ENCODE measurements around the gene LYST.
A peak's percentile ranks its signal among the peaks of the same experiment; 100 is the strongest.

LYST gene

DNA sequence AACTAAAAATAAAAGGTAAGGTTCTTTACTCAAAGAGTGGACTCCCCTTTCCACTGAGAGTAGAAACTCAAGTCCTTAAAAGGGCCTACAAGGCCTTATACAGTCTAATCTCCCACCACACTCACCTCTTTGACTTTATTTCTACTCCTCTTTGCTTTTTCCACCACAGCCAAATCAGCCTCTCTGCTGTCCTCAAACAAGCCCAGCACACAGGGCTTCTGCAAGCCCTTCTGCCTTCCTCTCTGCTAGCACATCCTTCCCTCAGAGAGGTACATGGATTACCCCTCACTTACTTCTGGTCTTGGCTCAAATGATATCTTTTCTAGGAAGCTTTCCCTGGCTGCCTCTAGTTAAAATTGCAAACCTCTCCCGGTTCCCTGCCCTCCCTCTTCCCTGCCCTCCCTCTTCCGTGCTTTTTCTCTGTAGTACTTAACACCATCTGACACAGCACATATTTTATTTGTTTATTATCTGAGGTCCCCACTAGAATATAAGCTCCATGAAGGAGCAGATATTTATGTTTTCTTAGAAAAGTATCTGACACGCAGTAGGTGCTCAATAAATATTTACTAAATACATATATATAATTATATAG is 1.7 kb downstream of the LYST start:
- peak overlapping the region; percentile 14 for H3K4me3 ChIP-seq (ENCODE audit: low read length)
- H3K36me3 ChIP-seq (ENCODE audit: control insufficient read depth, insufficient read depth, low read length) = no peaks in the 10 kb centered on the region
- no peaks in the 10 kb centered on the region for H3K27me3 ChIP-seq (ENCODE audit: control insufficient read depth, insufficient read depth, low read length)
- H3K4me1 ChIP-seq (ENCODE audit: control insufficient read depth, insufficient read depth, low read length) = peaks cover 16% of the 10 kb centered on the region
- H3K27ac ChIP-seq (ENCODE audit: low read depth, low read length) = peak overlapping the region; percentile 27
- H3K9ac ChIP-seq (ENCODE audit: low read length) = peak overlapping the region; percentile 1

DNA sequence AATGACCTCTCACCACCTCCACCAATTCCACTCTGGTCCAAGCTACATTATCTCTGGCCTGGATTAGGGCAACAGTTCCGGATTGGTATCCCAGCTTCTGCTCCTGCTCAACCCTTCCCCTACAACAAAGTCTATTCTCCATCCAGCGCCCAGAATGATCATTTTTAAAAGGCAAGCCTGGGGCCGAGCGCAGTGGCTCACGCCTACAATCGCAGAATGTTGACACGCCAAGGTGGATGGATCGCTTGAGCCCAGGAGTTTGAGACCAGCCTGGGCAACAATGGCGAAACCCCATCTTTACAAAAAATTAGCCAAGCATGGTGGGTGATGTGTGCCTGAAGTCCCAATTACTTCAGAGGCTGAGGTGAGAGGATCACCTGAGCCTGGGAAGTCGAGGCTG is 2.2 kb downstream of the LYST start:
- H3K36me3 ChIP-seq (ENCODE audit: control insufficient read depth, insufficient read depth, low read length) = no peaks in the 10 kb centered on the region
- no peak overlapping the region for H3K9ac ChIP-seq (ENCODE audit: low read length)
- peaks cover 16% of the 10 kb centered on the region for H3K4me1 ChIP-seq (ENCODE audit: control insufficient read depth, insufficient read depth, low read length)
- no peaks in the 10 kb centered on the region for H3K27me3 ChIP-seq (ENCODE audit: control insufficient read depth, insufficient read depth, low read length)
- H3K4me3 ChIP-seq (ENCODE audit: low read length) = no peak overlapping the region
- H3K27ac ChIP-seq (ENCODE audit: low read depth, low read length) = no peak overlapping the region

DNA sequence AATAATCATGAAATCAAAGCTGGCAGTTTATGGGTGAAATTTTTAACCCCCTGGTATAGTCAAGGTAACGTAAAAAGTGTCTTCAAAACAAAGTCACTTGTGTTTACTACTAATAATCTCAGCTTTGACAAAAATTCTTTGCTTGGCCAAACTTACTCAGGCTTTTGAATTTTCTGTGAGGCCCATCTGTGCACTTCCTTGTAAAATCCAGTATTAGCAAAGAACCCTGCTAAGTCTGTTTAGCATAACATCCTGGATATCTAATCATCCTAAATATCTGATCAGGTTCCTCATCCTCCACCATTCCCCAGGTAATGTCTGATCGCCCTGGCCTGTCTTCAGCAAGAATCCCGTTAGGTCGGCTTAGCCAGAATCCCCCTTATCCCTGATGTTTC is 3.0 kb downstream of the LYST start:
- H3K27me3 ChIP-seq (ENCODE audit: control insufficient read depth, insufficient read depth, low read length) = no peaks in the 10 kb centered on the region
- H3K4me1 ChIP-seq (ENCODE audit: control insufficient read depth, insufficient read depth, low read length) = peaks cover 16% of the 10 kb centered on the region
- no peak overlapping the region for H3K4me3 ChIP-seq (ENCODE audit: low read length)
- no peak overlapping the region for H3K27ac ChIP-seq (ENCODE audit: low read depth, low read length)
- H3K36me3 ChIP-seq (ENCODE audit: control insufficient read depth, insufficient read depth, low read length) = no peaks in the 10 kb centered on the region
- no peak overlapping the region for H3K9ac ChIP-seq (ENCODE audit: low read length)

DNA sequence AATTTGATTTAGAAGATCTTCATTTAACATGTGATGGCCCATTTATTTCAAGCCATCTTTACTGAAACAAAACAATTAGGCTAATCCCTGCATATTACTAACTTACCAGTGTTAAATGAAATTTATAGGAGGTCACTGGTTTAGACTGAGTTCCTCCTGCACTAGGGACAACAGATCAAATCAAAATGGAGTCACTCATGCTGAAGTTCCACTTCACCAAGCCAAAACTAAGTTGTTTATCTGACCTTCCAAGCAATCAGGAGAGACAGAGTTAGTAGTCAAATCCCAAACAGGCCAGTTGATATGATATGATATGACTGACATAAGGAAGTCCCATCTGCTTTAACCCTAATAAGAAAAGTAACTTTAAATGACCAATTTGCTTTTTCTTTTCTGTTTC is 4.8 kb downstream of the LYST start:
- Histone ChIP-seq H3K9ac (ENCODE audit: low read length) (no peak overlapping the region), H3K27me3 (ENCODE audit: control insufficient read depth, insufficient read depth, low read length) (no peaks in the 10 kb centered on the region), H3K27ac (ENCODE audit: low read depth, low read length) (no peak overlapping the region), H3K36me3 (ENCODE audit: control insufficient read depth, insufficient read depth, low read length) (no peaks in the 10 kb centered on the region), H3K4me3 (ENCODE audit: low read length) (no peak overlapping the region), H3K4me1 (ENCODE audit: control insufficient read depth, insufficient read depth, low read length) (peaks cover 11% of the 10 kb centered on the region)

DNA sequence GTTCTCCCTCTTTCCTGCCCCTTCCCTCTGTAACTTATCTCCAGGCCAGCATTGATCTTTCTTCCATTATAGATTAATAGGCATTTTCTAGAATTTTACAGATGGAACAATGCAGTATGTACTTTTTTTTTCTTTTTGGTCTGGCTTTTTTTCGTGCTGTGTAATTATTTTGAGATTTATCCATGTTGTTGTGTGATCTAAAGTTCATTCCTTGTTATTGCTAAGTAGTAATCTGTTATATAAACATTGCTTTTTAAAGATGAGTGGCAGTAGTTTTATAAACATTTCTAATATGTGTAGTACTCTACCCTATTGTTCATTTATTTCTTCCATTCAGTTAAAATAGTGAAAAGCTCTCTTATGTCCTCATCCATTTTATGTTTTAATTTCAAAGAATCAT is 5.9 kb downstream of the LYST start:
- Histone ChIP-seq H3K4me1 (ENCODE audit: control insufficient read depth, insufficient read depth, low read length) (peaks cover 11% of the 10 kb centered on the region), H3K4me3 (ENCODE audit: low read length) (no peak overlapping the region), H3K27me3 (ENCODE audit: control insufficient read depth, insufficient read depth, low read length) (no peaks in the 10 kb centered on the region), H3K27ac (ENCODE audit: low read depth, low read length) (no peak overlapping the region), H3K36me3 (ENCODE audit: control insufficient read depth, insufficient read depth, low read length) (no peaks in the 10 kb centered on the region), H3K9ac (ENCODE audit: low read length) (no peak overlapping the region)

DNA sequence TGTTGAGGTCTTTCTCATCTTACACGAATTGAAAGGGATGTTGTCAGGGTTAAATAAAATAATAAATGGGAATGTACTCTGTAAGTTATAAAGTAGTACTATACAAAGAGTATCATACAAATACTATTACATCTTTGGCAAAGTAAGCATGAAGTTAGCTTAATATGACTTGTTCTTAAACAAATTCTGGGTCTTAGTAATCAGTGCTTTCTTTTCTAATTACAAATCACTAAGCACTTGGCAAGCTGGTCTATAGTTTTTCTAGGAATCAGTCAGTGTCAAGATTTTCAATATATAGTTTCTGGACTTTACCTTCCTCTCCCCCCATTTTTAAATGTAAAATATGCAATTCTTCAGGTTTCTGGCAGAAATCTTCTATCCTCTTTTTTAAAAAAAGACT is 6.9 kb downstream of the LYST start:
- peaks cover 8% of the 10 kb centered on the region for H3K4me1 ChIP-seq (ENCODE audit: control insufficient read depth, insufficient read depth, low read length)
- H3K27ac ChIP-seq (ENCODE audit: low read depth, low read length) = no peak overlapping the region

DNA sequence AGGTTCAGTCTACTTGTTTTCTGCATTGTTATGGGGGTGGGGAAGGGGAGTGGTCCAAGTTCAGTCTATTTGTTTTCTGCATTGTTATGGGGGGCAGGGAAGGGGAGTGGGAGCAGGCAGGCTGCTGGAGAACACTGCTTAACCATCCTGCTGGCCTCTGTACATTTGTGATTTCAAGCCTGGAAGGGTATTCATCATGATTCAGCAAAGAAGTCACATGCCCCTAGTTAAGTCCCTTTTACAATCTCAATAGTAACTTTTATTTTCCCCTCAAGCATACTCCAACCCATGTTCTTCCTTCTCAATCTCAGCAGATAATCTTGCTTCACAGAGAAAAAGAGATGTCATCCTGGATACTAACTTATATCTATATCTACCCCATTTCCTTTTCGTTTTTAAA is 7.9 kb downstream of the LYST start:
- no peak overlapping the region for H3K4me3 ChIP-seq (ENCODE audit: low read length)
- no peak overlapping the region for H3K27ac ChIP-seq (ENCODE audit: low read depth, low read length)
- H3K27me3 ChIP-seq (ENCODE audit: control insufficient read depth, insufficient read depth, low read length) = no peaks in the 10 kb centered on the region
- peaks cover 5% of the 10 kb centered on the region for H3K4me1 ChIP-seq (ENCODE audit: control insufficient read depth, insufficient read depth, low read length)
- H3K36me3 ChIP-seq (ENCODE audit: control insufficient read depth, insufficient read depth, low read length) = no peaks in the 10 kb centered on the region
- H3K9ac ChIP-seq (ENCODE audit: low read length) = no peak overlapping the region

More for the DNA sequence above, 6.9 kb downstream of the LYST start:
- Histone ChIP-seq H3K27me3 (ENCODE audit: control insufficient read depth, insufficient read depth, low read length) (no peaks in the 10 kb centered on the region), H3K36me3 (ENCODE audit: control insufficient read depth, insufficient read depth, low read length) (no peaks in the 10 kb centered on the region), H3K4me3 (ENCODE audit: low read length) (no peak overlapping the region), H3K9ac (ENCODE audit: low read length) (no peak overlapping the region)

DNA sequence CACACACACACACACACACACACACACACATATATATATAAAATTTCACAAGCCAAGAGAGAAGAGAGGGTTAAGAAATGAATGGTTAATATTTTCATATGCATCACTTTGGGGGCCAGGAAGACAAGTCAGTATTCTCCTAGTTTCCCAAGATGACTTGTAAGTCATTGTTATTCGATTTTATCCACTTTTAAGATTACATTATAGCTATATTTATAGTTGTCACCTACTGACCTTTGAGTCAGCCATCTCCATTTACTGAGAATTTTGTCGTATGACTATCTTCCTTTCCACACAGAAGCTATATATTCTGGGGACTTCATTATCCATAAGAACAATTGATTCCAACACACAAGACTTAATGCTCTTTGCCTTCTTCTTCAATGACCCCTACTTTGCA is 8.9 kb downstream of the LYST start:
- no peaks in the 10 kb centered on the region for H3K36me3 ChIP-seq (ENCODE audit: control insufficient read depth, insufficient read depth, low read length)
- peaks cover 8% of the 10 kb centered on the region for H3K4me1 ChIP-seq (ENCODE audit: control insufficient read depth, insufficient read depth, low read length)
- H3K27ac ChIP-seq (ENCODE audit: low read depth, low read length) = no peak overlapping the region
- H3K4me3 ChIP-seq (ENCODE audit: low read length) = no peak overlapping the region
- H3K27me3 ChIP-seq (ENCODE audit: control insufficient read depth, insufficient read depth, low read length) = no peaks in the 10 kb centered on the region
- no peak overlapping the region for H3K9ac ChIP-seq (ENCODE audit: low read length)

DNA sequence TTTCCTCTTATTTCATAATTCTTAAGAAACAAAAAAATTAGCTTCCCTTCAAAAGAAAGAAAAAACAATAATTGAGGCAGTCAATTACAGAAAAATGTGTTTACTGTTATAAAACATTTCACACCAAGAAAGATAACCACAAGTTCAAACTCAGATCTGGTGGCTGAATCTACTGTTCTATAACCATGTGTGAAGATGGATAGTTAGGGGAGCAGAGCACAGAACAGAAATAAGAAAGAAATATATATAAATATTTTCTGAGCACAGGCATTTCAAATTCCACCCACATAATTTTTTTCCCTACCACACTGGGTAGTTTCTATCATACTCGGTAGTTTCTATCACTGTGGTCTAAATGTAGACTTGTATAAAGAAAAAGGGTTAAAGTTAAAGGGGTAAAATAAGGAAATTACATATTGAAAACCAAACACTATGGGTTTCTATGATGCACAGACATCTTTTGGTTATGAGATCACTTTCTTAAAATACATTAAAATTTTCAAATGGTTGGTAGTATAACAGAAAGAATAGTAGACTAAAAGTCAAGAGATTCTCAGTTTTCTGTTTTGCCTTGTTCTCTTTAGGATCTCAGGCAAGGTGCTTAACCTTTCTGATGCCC is 10.8 kb downstream of the LYST start:
- Histone ChIP-seq H3K9ac (ENCODE audit: low read length) (no peak overlapping the region), H3K27me3 (ENCODE audit: control insufficient read depth, insufficient read depth, low read length) (no peaks in the 10 kb centered on the region), H3K4me1 (ENCODE audit: control insufficient read depth, insufficient read depth, low read length) (peaks cover 6% of the 10 kb centered on the region), H3K36me3 (ENCODE audit: control insufficient read depth, insufficient read depth, low read length) (no peaks in the 10 kb centered on the region), H3K4me3 (ENCODE audit: low read length) (no peak overlapping the region), H3K27ac (ENCODE audit: low read depth, low read length) (no peak overlapping the region)

DNA sequence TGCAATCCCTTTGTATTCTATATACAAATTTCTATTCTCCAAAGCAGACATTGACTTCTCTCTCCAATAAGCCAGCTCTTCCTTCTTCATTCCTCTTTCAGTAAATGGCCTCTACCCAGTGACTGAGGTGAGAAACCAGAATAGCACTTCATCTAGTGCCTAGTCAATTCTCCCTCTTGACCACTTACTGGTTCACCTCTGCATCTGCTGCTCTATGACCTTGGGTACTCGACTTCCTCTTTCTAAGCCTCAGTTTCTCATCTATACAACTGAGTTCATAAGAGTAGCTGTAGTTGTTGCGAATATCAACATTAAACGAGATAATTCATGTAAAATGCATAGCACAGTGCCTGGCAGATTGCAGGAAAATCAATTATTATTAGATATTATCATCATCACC is 12.4 kb downstream of the LYST start:
- no peaks in the 10 kb centered on the region for H3K36me3 ChIP-seq (ENCODE audit: control insufficient read depth, insufficient read depth, low read length)
- H3K27me3 ChIP-seq (ENCODE audit: control insufficient read depth, insufficient read depth, low read length) = no peaks in the 10 kb centered on the region
- H3K4me3 ChIP-seq (ENCODE audit: low read length) = no peak overlapping the region
- H3K9ac ChIP-seq (ENCODE audit: low read length) = no peak overlapping the region
- H3K27ac ChIP-seq (ENCODE audit: low read depth, low read length) = no peak overlapping the region
- H3K4me1 ChIP-seq (ENCODE audit: control insufficient read depth, insufficient read depth, low read length) = peaks cover 4% of the 10 kb centered on the region

DNA sequence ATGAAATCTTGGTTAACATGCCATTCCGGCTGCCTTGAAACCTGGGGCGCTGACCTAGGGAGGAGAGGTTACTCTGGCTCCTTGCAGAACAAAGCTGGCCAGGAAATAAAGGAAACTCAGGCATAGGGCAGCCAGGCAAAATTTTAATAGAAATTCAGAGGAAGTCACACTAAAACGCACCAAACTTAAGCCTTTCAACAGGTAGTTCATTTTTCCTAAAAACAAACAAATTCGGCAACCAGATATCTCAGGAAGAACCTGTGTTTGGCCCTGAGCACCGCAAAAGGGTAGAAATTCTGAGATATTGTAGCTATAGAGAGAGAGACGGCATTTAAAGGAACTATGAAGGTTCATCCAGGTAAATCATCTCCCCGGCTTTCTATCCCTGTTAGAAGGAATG is 13.1 kb downstream of the LYST start:
- no peaks in the 10 kb centered on the region for H3K36me3 ChIP-seq (ENCODE audit: control insufficient read depth, insufficient read depth, low read length)
- H3K9ac ChIP-seq (ENCODE audit: low read length) = no peak overlapping the region
- H3K4me3 ChIP-seq (ENCODE audit: low read length) = no peak overlapping the region
- no peak overlapping the region for H3K27ac ChIP-seq (ENCODE audit: low read depth, low read length)
- no peaks in the 10 kb centered on the region for H3K27me3 ChIP-seq (ENCODE audit: control insufficient read depth, insufficient read depth, low read length)
- peaks cover 4% of the 10 kb centered on the region for H3K4me1 ChIP-seq (ENCODE audit: control insufficient read depth, insufficient read depth, low read length)

DNA sequence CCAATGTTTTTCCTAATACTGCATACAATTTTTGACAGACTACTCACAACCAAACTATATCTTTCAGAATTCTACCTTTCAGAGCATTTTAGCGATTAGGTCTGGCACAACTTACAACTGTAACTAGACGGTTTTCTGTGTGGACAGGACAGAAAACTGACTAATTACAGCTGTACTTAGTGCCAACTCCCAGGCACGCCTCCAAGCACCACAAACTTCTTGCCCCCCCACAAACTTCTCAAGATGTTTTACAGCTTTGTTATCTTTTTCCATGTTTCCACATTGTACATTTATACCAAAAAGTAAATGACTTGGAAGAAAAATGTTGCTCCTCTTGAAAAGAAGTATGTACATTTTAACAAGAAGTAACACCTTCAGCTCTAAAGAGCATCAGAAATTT is 13.8 kb downstream of the LYST start:
- H3K27me3 ChIP-seq (ENCODE audit: control insufficient read depth, insufficient read depth, low read length) = no peaks in the 10 kb centered on the region
- peaks cover 4% of the 10 kb centered on the region for H3K4me1 ChIP-seq (ENCODE audit: control insufficient read depth, insufficient read depth, low read length)
- H3K4me3 ChIP-seq (ENCODE audit: low read length) = no peak overlapping the region
- no peaks in the 10 kb centered on the region for H3K36me3 ChIP-seq (ENCODE audit: control insufficient read depth, insufficient read depth, low read length)
- no peak overlapping the region for H3K9ac ChIP-seq (ENCODE audit: low read length)
- H3K27ac ChIP-seq (ENCODE audit: low read depth, low read length) = no peak overlapping the region

DNA sequence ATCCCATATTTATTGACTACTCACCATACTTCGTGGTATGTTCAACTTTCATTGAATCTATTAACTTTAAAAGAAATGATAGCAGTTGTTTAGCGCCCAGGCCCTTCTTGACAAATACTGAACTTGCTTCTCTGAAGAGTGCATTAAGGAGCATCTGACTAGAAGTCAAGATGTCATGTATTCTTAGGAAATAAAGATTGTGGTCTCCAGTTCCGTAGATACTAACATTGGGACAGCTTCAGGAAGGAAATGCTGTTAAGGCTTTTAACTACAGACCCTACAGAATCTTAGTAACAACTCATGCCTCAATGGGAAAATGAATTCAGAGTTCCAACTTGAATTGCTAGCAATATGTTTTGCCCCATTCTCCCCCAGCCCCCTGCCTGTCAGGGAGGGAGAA is 14.8 kb downstream of the LYST start:
- H3K4me3 ChIP-seq (ENCODE audit: low read length) = no peak overlapping the region

More for the DNA sequence above, 14.8 kb downstream of the LYST start:
- Histone ChIP-seq H3K4me1 (ENCODE audit: control insufficient read depth, insufficient read depth, low read length) (peaks cover 4% of the 10 kb centered on the region), H3K9ac (ENCODE audit: low read length) (no peak overlapping the region), H3K27ac (ENCODE audit: low read depth, low read length) (no peak overlapping the region), H3K27me3 (ENCODE audit: control insufficient read depth, insufficient read depth, low read length) (no peaks in the 10 kb centered on the region), H3K36me3 (ENCODE audit: control insufficient read depth, insufficient read depth, low read length) (no peaks in the 10 kb centered on the region)
